Measurements from ENCODE around the gene MMP2.

Gene MMP2

DNA sequence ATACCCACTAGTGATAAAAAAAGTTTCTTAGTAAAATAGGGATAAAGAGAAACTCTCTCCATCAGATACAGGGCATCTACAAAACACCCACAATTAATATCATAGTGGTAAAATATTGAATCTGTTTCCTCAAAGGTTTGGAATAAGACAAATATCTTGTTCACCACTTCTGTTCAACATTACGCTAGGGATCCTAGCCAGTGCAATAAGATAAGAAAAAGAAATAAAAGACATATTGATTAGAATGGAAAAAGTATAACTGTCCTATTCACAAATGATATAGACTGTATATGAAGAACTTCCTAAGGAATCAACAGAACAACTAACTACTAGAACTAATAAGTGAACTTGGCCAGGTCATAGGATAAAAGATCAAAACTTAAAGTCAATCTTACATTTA, 42.8 kb downstream of the MMP2 start:
- no peak for DNase-seq

DNA sequence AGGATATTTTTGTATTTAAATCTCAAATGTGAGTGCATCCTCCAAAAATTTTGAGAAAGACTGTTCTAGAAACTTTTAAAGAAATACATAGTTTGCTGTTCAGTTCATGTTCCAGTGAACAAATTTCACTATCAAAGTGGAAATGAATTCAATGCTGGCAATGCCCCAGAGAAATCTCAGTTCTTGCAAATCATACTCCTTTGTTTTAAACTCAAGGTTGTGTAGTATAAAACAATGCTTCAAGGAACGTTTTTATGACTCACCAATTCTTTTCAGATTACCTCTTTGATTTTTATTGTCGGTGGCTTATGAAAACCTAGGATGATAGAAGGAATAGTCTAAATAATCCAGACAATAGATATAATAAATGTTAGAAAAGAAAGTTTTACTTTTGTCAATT, 47.4 kb downstream of the MMP2 start:
- no peak for DNase-seq

DNA sequence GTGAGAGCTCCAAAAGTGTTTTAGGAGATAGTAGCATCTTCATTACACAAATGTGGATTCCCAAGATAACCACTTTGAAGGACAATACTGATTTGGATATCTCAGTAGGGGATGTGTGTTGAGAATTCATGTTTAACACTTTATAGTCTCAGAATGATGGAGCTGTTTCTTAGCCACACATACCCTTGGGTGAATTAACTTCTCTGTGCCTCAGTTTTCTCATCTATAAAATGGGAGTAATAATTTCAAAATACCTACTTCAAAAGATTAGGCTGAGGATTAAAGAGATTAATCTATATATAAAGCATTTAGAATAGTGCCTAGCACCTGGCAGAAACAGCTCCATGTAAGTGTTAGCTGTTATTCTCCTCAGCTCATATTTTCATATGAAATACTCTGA, 48.9 kb downstream of the MMP2 start:
- DNase-seq: no peak

DNA sequence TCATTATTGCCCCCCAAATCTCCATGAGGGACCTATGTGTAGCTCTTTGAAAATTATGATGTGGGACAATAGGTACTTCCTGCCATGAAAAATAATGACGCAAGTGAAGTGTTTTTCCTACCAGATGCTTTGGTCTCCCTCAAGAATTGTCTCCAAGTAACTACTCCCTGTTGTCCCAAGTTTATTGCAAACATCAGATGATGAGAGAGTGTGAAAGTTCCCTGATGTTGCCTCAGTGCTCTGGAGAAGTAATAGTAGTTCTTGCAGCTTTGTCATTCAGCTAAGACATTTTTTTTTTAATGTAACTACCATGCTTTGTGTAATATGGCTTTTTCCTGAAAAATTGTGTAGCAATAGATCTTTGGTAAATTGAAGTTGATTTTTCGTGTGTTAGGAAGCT, 50.0 kb downstream of the MMP2 start:
- no peak for DNase-seq

GRCh38 chr16:55530316-55530856, 51.4 kb downstream of the MMP2 start:
- no peak for DNase-seq

- DNase-seq: no peak
Measured at GRCh38 chr16:55532227-55532626, 53.2 kb downstream of the MMP2 start.

DNA sequence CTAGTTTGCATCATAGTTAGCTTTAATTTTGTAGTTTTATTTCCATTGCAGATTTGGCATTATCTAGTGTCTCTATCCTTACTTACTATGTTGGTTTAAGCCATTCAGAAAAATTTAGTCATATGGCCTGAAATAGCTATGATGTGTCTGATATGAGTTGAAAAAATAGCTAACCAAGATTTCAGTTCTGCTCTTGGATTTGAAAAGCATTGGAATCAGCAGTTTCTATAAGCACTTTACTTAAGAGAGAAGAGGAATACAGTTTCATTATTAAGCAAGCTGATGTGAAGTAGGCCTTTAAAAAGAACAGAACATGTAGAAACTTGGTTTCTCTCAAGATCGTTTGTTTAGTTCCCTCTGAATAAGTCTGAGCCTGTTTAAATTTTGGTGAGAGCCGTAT, 55.8 kb downstream of the MMP2 start:
- DNase-seq: peak; percentile 93

- peak; percentile 93 for DNase-seq
Measured at GRCh38 chr16:55539049-55539448, 60.1 kb downstream of the MMP2 start.

- peak; percentile 69 for DNase-seq
Measured at GRCh38 chr16:55539488-55539887, 60.5 kb downstream of the MMP2 start.

- DNase-seq: no peak
Measured at GRCh38 chr16:55540221-55540620, 61.2 kb downstream of the MMP2 start.

GRCh38 chr16:55542459-55543082, 63.6 kb downstream of the MMP2 start:
- DNase-seq: peak; percentile 33

DNA sequence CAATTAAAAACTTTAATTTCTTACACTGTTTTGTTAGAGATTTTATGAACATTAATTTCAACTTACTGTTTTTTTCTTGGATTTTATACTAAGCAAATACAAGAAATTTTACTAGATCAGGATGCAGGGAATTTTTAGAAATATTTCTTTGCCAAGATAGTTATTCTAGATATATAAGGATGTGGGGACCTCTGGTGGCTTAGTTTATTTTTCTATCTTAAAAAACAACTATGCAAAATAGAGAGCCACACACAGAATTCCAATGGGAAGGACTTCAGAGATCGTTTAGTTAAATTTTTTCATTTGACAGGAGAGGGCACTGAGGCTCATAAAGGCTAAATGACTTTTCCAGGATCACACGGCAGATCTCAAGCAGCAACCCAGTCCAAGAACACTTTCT, 64.5 kb downstream of the MMP2 start:
- DNase-seq: no peak

GRCh38 chr16:55552621-55553020, 73.6 kb downstream of the MMP2 start:
- no peak for DNase-seq

DNA sequence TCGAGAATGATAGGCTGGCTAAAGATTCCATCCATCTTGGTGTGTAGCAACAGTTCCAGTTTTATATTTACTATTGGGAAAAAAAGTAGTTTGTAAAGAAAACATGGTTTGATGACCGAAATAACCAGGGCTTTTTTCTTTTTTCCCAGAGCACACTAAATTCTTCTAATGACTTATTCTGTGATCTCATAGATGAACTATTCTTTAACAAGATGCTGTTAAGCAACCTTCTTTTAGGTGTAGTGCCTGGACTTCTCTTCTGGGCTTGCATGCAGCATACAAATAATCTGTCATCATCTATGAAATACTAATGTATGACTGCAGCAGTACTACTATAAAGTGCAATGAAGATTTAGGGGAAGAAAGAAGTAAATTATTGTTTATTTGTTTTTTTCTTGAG, 76.4 kb downstream of the MMP2 start:
- no peak for DNase-seq
